Measurements from ENCODE around the gene SDCBP2.
A peak's percentile ranks its signal among the peaks of the same experiment; 100 is the strongest.

SDCBP2 gene

GRCh38 chr20:1272368-1273100 lies 56.4 kb downstream of the SDCBP2 start:
- H3K36me3 ChIP-seq (ENCODE audit: insufficient read depth, low read length): no peaks in the 10 kb centered on the region
- no peaks in the 10 kb centered on the region for H3K9me3 ChIP-seq (ENCODE audit: low read length)
- H2AFZ ChIP-seq (ENCODE audit: low read depth, low read length): no peak overlapping the region
- H3K4me3 ChIP-seq (ENCODE audit: low read length): no peak overlapping the region
- peaks cover 40% of the 10 kb centered on the region for H3K27me3 ChIP-seq (ENCODE audit: insufficient read depth, low read length)
- no peaks in the 10 kb centered on the region for H3K4me1 ChIP-seq (ENCODE audit: insufficient read depth, low read length)

- Histone ChIP-seq H3K4me3 (ENCODE audit: low read length) (no peak overlapping the region), H3K27me3 (ENCODE audit: insufficient read depth, low read length) (peaks cover 46% of the 10 kb centered on the region), H2AFZ (ENCODE audit: low read depth, low read length) (no peak overlapping the region), H3K4me1 (ENCODE audit: insufficient read depth, low read length) (peaks cover 8% of the 10 kb centered on the region), H3K9me3 (ENCODE audit: low read length) (no peaks in the 10 kb centered on the region), H3K36me3 (ENCODE audit: insufficient read depth, low read length) (no peaks in the 10 kb centered on the region)
Measured at GRCh38 chr20:1269850-1270249, 59.1 kb downstream of the SDCBP2 start.

- Histone ChIP-seq H3K27me3 (ENCODE audit: insufficient read depth, low read length) (peaks cover 42% of the 10 kb centered on the region), H2AFZ (ENCODE audit: low read depth, low read length) (no peak overlapping the region), H3K9me3 (ENCODE audit: low read length) (no peaks in the 10 kb centered on the region), H3K4me1 (ENCODE audit: insufficient read depth, low read length) (peaks cover 8% of the 10 kb centered on the region), H3K36me3 (ENCODE audit: insufficient read depth, low read length) (no peaks in the 10 kb centered on the region), H3K4me3 (ENCODE audit: low read length) (no peak overlapping the region)
Measured at GRCh38 chr20:1269235-1269634, 59.7 kb downstream of the SDCBP2 start.

- peaks cover 39% of the 10 kb centered on the region for H3K27me3 ChIP-seq (ENCODE audit: insufficient read depth, low read length)
- H3K4me3 ChIP-seq (ENCODE audit: low read length): no peak overlapping the region
- H3K36me3 ChIP-seq (ENCODE audit: insufficient read depth, low read length): no peaks in the 10 kb centered on the region
- no peak overlapping the region for H2AFZ ChIP-seq (ENCODE audit: low read depth, low read length)
- no peaks in the 10 kb centered on the region for H3K9me3 ChIP-seq (ENCODE audit: low read length)
- peaks cover 8% of the 10 kb centered on the region for H3K4me1 ChIP-seq (ENCODE audit: insufficient read depth, low read length)
Measured at GRCh38 chr20:1267809-1268374, 61.0 kb downstream of the SDCBP2 start.

- Histone ChIP-seq H3K4me1 (ENCODE audit: insufficient read depth, low read length) (peaks cover 8% of the 10 kb centered on the region), H3K27me3 (ENCODE audit: insufficient read depth, low read length) (peaks cover 34% of the 10 kb centered on the region)
Measured at GRCh38 chr20:1267161-1267560, 61.8 kb downstream of the SDCBP2 start.

GRCh38 chr20:1266167-1266973 lies 62.6 kb downstream of the SDCBP2 start, which contains the start of gene SNPH:
Gene SNPH, plus strand, starts transcription at chr20:1266294. Its CDS starts 29,946 bp downstream, at chr20:1296240.
- H2AFZ ChIP-seq (ENCODE audit: low read depth, low read length): peak within 1 kb of the TSS; percentile 94

More at GRCh38 chr20:1267161-1267560, 61.8 kb downstream of the SDCBP2 start:
- Histone ChIP-seq H3K4me3 (ENCODE audit: low read length) (peak overlapping the region; percentile 52), H3K36me3 (ENCODE audit: insufficient read depth, low read length) (no peaks in the 10 kb centered on the region), H2AFZ (ENCODE audit: low read depth, low read length) (no peak overlapping the region), H3K9me3 (ENCODE audit: low read length) (no peaks in the 10 kb centered on the region)

GRCh38 chr20:1265916-1266166 lies 63.1 kb downstream of the SDCBP2 start:
- peak overlapping the region; percentile 52 for H3K4me3 ChIP-seq (ENCODE audit: low read length)
- H2AFZ ChIP-seq (ENCODE audit: low read depth, low read length): peak overlapping the region; percentile 94
- H3K36me3 ChIP-seq (ENCODE audit: insufficient read depth, low read length): no peaks in the 10 kb centered on the region
- peaks cover 8% of the 10 kb centered on the region for H3K4me1 ChIP-seq (ENCODE audit: insufficient read depth, low read length)
- peaks cover 36% of the 10 kb centered on the region for H3K27me3 ChIP-seq (ENCODE audit: insufficient read depth, low read length)
- no peaks in the 10 kb centered on the region for H3K9me3 ChIP-seq (ENCODE audit: low read length)

More at GRCh38 chr20:1266167-1266973, 62.6 kb downstream of the SDCBP2 start, which contains the start of gene SNPH:
- Histone ChIP-seq H3K9me3 (ENCODE audit: low read length) (no peaks in the 10 kb centered on the region), H3K4me1 (ENCODE audit: insufficient read depth, low read length) (peaks cover 8% of the 10 kb centered on the region), H3K27me3 (ENCODE audit: insufficient read depth, low read length) (peaks cover 34% of the 10 kb centered on the region), H3K4me3 (ENCODE audit: low read length) (peak within 1 kb of the TSS; percentile 52), H3K36me3 (ENCODE audit: insufficient read depth, low read length) (no peaks in the 10 kb centered on the region)

- peaks cover 35% of the 10 kb centered on the region for H3K27me3 ChIP-seq (ENCODE audit: insufficient read depth, low read length)
- peak overlapping the region; percentile 94 for H2AFZ ChIP-seq (ENCODE audit: low read depth, low read length)
- H3K4me1 ChIP-seq (ENCODE audit: insufficient read depth, low read length): peaks cover 8% of the 10 kb centered on the region
- H3K36me3 ChIP-seq (ENCODE audit: insufficient read depth, low read length): no peaks in the 10 kb centered on the region
- H3K4me3 ChIP-seq (ENCODE audit: low read length): peak overlapping the region; percentile 52
- H3K9me3 ChIP-seq (ENCODE audit: low read length): no peaks in the 10 kb centered on the region
Measured at GRCh38 chr20:1265226-1265915, 63.6 kb downstream of the SDCBP2 start.

- H3K27me3 ChIP-seq (ENCODE audit: insufficient read depth, low read length): peaks cover 35% of the 10 kb centered on the region
- H2AFZ ChIP-seq (ENCODE audit: low read depth, low read length): no peak overlapping the region
- H3K4me1 ChIP-seq (ENCODE audit: insufficient read depth, low read length): peaks cover 8% of the 10 kb centered on the region
- no peak overlapping the region for H3K4me3 ChIP-seq (ENCODE audit: low read length)
- H3K36me3 ChIP-seq (ENCODE audit: insufficient read depth, low read length): no peaks in the 10 kb centered on the region
- no peaks in the 10 kb centered on the region for H3K9me3 ChIP-seq (ENCODE audit: low read length)
Measured at GRCh38 chr20:1264727-1265126, 64.2 kb downstream of the SDCBP2 start.

- peaks cover 8% of the 10 kb centered on the region for H3K4me1 ChIP-seq (ENCODE audit: insufficient read depth, low read length)
- no peaks in the 10 kb centered on the region for H3K36me3 ChIP-seq (ENCODE audit: insufficient read depth, low read length)
- no peak overlapping the region for H2AFZ ChIP-seq (ENCODE audit: low read depth, low read length)
- no peaks in the 10 kb centered on the region for H3K9me3 ChIP-seq (ENCODE audit: low read length)
- H3K27me3 ChIP-seq (ENCODE audit: insufficient read depth, low read length): peaks cover 35% of the 10 kb centered on the region
- H3K4me3 ChIP-seq (ENCODE audit: low read length): no peak overlapping the region
Measured at GRCh38 chr20:1263853-1264252, 65.1 kb downstream of the SDCBP2 start.
